GM12878 (cell line): Measurements from ENCODE around the gene TMBIM6. TPM values are rescaled to one million over a fixed set of nuclear protein-coding genes. Genes with fewer than 3 reads are reported as not detected.

Source experiments
- ATAC-seq: fragments of 200-7000 bp; cut with Tn5 transposase; 3 replicates; pipeline ENCODE4 v1.9.1; 2020; ENCODE audit warnings: mild to moderate bottlenecking, moderate library complexity
- BruUV-seq: library from RNA; stranded (reverse); fragments of 400-500 nt; replicated peaks from 2 replicates; lab custom pipeline; 2021; lab: Mats Ljungman, UMichigan
- CTCF ChIA-PET: fragments of 300-600 bp; sonication (Branson Sonifier 250); formaldehyde crosslinking; extraction: SDS; loops from one replicate; lab custom pipeline; 2021; ENCODE audit warnings: inconsistent platforms; lab: Yijun Ruan, JAX
- POLR2A ChIA-PET: fragments of 350-600 bp; formaldehyde crosslinking; extraction: SDS; loops from one replicate; lab custom pipeline; 2021; ENCODE audit warnings: inconsistent platforms; lab: Charles Lee
- RAD21 ChIA-PET: fragments of 300-600 bp; sonication (Branson Sonifier 250); formaldehyde crosslinking; loops from one replicate; lab custom pipeline; 2023; ENCODE audit warnings: antibody characterized with exemption; ENCODE audit not compliant: unreplicated experiment; lab: Charles Lee
- SMC1A ChIA-PET: fragments of 300-600 bp; sonication (Branson Sonifier 250); formaldehyde crosslinking; loops from one replicate; lab custom pipeline; 2023; ENCODE audit not compliant: unreplicated experiment, uncharacterized antibody; lab: Charles Lee
- DNase-seq: peaks from one replicate; pipeline ENCODE4 v3.0.0-alpha.2; 2011; ENCODE audit warnings: low read depth, low spot score
- FAIRE-seq: peaks from 3 replicates; lab custom pipeline; 2011; peaks lifted over from hg19 to GRCh38; lab: Jason Lieb, UNC
- H2AFZ ChIP-seq: 2 replicates; pipeline ENCODE4 v1.6.0; 2011; ENCODE audit warnings: low read depth, low read length, control low read depth; ENCODE audit not compliant: control insufficient read depth
- H3K27ac ChIP-seq: 2 replicates; pipeline ENCODE4 v1.5.1; 2011; ENCODE audit warnings: control low read depth; ENCODE audit not compliant: control insufficient read depth, insufficient read depth
- H3K27me3 ChIP-seq, 2 experiments: replicated peaks in 1 of 2; 2 replicates each; pipeline versions ENCODE4 v1.6.0 to v1.6.1; 2011; ENCODE audit warnings: low read length in 1 of 2; ENCODE audit not compliant: control insufficient read depth in 2 of 2, insufficient read depth in 2 of 2
- H3K36me3 ChIP-seq, 2 experiments: 2 replicates each; pipeline ENCODE4 v1.5.1; 2011; ENCODE audit warnings: low read length in 1 of 2; ENCODE audit not compliant: control insufficient read depth in 2 of 2, insufficient read depth in 2 of 2
- H3K4me1 ChIP-seq: 2 replicates; pipeline ENCODE4 v1.6.1; 2011; ENCODE audit warnings: mild to moderate bottlenecking, low read length, moderate library complexity, mixed read lengths; ENCODE audit not compliant: control insufficient read depth, insufficient read depth
- H3K4me2 ChIP-seq: 2 replicates; pipeline ENCODE4 v1.6.0; 2011; ENCODE audit warnings: control low read depth; ENCODE audit not compliant: control insufficient read depth, insufficient read depth
- H3K4me3 ChIP-seq: fragments of 200-600 bp; sonication (generic); 2 replicates; pipeline ENCODE4 v1.5.1; 2016
- H3K79me2 ChIP-seq: 2 replicates; pipeline ENCODE4 v1.6.0; 2011; ENCODE audit warnings: low read length; ENCODE audit not compliant: control insufficient read depth, insufficient read depth
- H3K9ac ChIP-seq: 2 replicates; pipeline ENCODE4 v1.8.0; 2011; ENCODE audit warnings: low read length, control low read depth, mixed read lengths; ENCODE audit not compliant: control insufficient read depth, insufficient read depth
- H3K9me3 ChIP-seq: replicated peaks from 3 replicates; pipeline ENCODE4 v1.5.1; 2011; ENCODE audit warnings: mild to moderate bottlenecking, low read length; ENCODE audit not compliant: control insufficient read depth, insufficient read depth
- H4K20me1 ChIP-seq: 2 replicates; pipeline ENCODE4 v1.6.0; 2011; ENCODE audit not compliant: control insufficient read depth, insufficient read depth
- CBFB ChIP-seq: IDR thresholded peaks from 2 replicates; pipeline ENCODE4 v1.6.1; 2016; ENCODE audit warnings: antibody characterized with exemption, low read depth
- EGR1 ChIP-seq, 2 experiments: IDR thresholded peaks; 1 replicate in 1 of 2; 2 replicates in 1 of 2; pipeline ENCODE4 v1.6.1; 2011 to 2012; ENCODE audit warnings: low read depth in 2 of 2, low read length in 2 of 2, borderline replicate concordance in 1 of 2, mild to moderate bottlenecking in 1 of 2, moderate library complexity in 1 of 2
- FOS ChIP-seq: IDR thresholded peaks from 3 replicates; pipeline ENCODE4 v1.6.1; 2011; ENCODE audit warnings: borderline replicate concordance; ENCODE audit not compliant: insufficient read length; ENCODE audit errors: extremely low read depth
- JUNB ChIP-seq: IDR thresholded peaks from 2 replicates; pipeline ENCODE4 v1.6.1; 2016; ENCODE audit warnings: antibody characterized with exemption, mild to moderate bottlenecking
- RBBP5 ChIP-seq: fragments of 200-600 bp; sonication (generic); conservative IDR thresholded peaks from 2 replicates; pipeline ENCODE4 v1.6.1; 2016
- WRNIP1 ChIP-seq: IDR thresholded peaks from 2 replicates; pipeline ENCODE4 v1.6.1; 2011; ENCODE audit warnings: low read depth, low read length, improper control_type of control experiment, borderline replicate concordance
- ZBED1 ChIP-seq: IDR thresholded peaks from 2 replicates; pipeline ENCODE4 v1.6.1; 2016; ENCODE audit warnings: borderline replicate concordance
- WGBS: methylation state at CpG from one replicate; pipeline ENCODE4 v1.1.6; 2016; ENCODE audit warnings: low lambda C conversion rate; ENCODE audit not compliant: insufficient replicate concordance, insufficient coverage; ENCODE audit errors: missing lambda C conversion rate; 5-methylcytosine and 5-hydroxymethylcytosine counted together
- in situ Hi-C: fragments of 300-500 bp; cut with MboI; formaldehyde crosslinking; loops from 9 replicates; pipeline ENCODE4 v1.14.3; 2018; ENCODE audit warnings: mixed read lengths
- intact Hi-C: fragments of 100-400 bp; cut with micrococcal nuclease; formaldehyde crosslinking; loops from one replicate; pipeline ENCODE4 v1.14.2; 2022; ENCODE audit not compliant: unreplicated experiment
- polyA plus RNA-seq, 11 experiments: library from polyadenylated mRNA; depleted of rRNA in 4 of 11; unstranded in 6 of 11; stranded (reverse) in 5 of 11; fragments of >200 nt; fragmentation: Nextera tagmentation in 4 of 11; fragmentation: Illumina TruSeq in 1 of 11; extraction: Ambion mirVana in 4 of 11; extraction: Trizol in 1 of 11; gene quantifications; 1 replicate in 1 of 11; 2 replicates in 10 of 11; pipeline versions ENCODE4 v1.2.1 to v1.2.3, GENCODE V29; 2011 to 2016; ENCODE audit warnings: inconsistent platforms in 2 of 11, missing spikeins in 2 of 11, low read depth in 1 of 11
- total RNA-seq, 4 experiments: library from RNA; depleted of rRNA in 3 of 4; stranded (reverse); fragments of >200 nt in 3 of 4; fragmentation: Illumina TruSeq in 1 of 4; extraction: Trizol in 1 of 4; gene quantifications; 2 replicates each; pipeline versions ENCODE4 v1.2.1 to v1.2.3, GENCODE V29; 2013 to 2021
- TF ChIP-seq, protein P1 (sequence below): fragments of 450-650 bp; IDR thresholded peaks from 2 replicates; pipeline ENCODE4 v1.6.1; 2016; ENCODE audit warnings: mild to moderate bottlenecking, moderate library complexity, borderline replicate concordance
- TF ChIP-seq, protein P2 (sequence below), 3 experiments: IDR thresholded peaks in 2 of 3; conservative IDR thresholded peaks in 1 of 3; 2 replicates each; pipeline ENCODE4 v1.5.1; 2011; ENCODE audit warnings: low read depth in 3 of 3, low read length in 3 of 3, mild to moderate bottlenecking in 3 of 3, control low read depth in 2 of 3, moderate library complexity in 2 of 3, inconsistent platforms in 1 of 3, mixed read lengths in 1 of 3; ENCODE audit not compliant: control insufficient read depth in 2 of 3, insufficient read depth in 1 of 3; ENCODE audit errors: extremely low read depth in 1 of 3
- TF ChIP-seq, protein P3 (sequence below): fragments of 450-650 bp; IDR thresholded peaks from 2 replicates; pipeline ENCODE4 v1.6.1; 2014; ENCODE audit warnings: mild to moderate bottlenecking

TMBIM6 gene
- total and polyA plus RNA-seq, 10 of the 15 experiments (the other 5 are each of a cell fraction or from before 2014, with no cell fraction given): 224 to 1,192 (median 379) TPM

DNA sequence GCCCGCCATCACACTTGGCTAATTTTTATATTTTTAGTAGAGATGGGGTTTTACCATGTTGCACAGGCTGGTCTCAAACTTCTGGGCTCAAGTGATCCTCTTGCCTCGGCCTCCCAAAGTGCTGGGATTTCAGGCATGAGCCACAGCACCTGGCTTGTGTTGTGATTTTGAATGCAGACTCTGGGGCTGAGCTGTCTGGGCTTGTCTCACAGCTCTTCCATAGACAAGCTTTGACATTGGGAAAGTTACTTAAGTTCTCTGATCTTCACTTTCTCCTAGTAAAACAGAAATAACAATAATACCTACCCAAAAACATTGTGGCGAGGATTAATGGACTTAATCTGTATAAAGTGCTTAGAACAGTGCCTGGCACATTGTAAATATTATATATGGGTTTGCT, 36.0 kb downstream of the TMBIM6 start:
- no peak for FAIRE-seq
- ChIA-PET CTCF (interaction anchor here (0.7 to 3.1 kb wide), 40 partner anchors 8 to 293 kb away, joined by 3 to 122 read pairs (median 6); partner anchors contain the start of genes BCDIN3D, NCKAP5L and TMBIM6), POLR2A (interaction anchor here (0.5 to 1.7 kb wide), 4 partner anchors 35 to 61 kb away, joined by 3 to 5 read pairs (median 4); partner anchors contain the start of gene TMBIM6), RAD21 (interaction anchor here (0.8 to 3.1 kb wide), 10 partner anchors 11 to 190 kb away, joined by 3 to 49 read pairs (median 4); partner anchors contain the start of genes BCDIN3D, NCKAP5L and TMBIM6), SMC1A (interaction anchor here (0.5 to 3.1 kb wide), 27 partner anchors 9 to 196 kb away, joined by 3 to 56 read pairs (median 3); partner anchors contain the start of genes BCDIN3D and TMBIM6)
- H3K4me2 ChIP-seq: no peak overlapping the region
- H3K4me3 ChIP-seq: no peak overlapping the region
- 61% methylated on average over 3 of the region's 3 CpGs for WGBS
- H3K36me3 ChIP-seq: no peaks in the 10 kb centered on the region
- no peaks in the 10 kb centered on the region for H3K27me3 ChIP-seq
- no peak overlapping the region for H2AFZ ChIP-seq
- DNase-seq: no peak
- peaks cover 2% of the 10 kb centered on the region; the same call in 1 of the 3 replicates for H3K9me3 ChIP-seq
- no peaks in the 10 kb centered on the region for H4K20me1 ChIP-seq
- H3K4me1 ChIP-seq: peaks cover 6% of the 10 kb centered on the region
- H3K9ac ChIP-seq: no peak overlapping the region
- H3K27ac ChIP-seq: no peak overlapping the region
- intact Hi-C loops: loop anchor here (5.0 kb wide), 1 partner anchor 140 kb away; no protein-coding TSS in a partner anchor
- no peak for ATAC-seq
- no TSS peak for BruUV-seq
- no peaks in the 10 kb centered on the region for H3K79me2 ChIP-seq
- in situ Hi-C loops: loop anchor here (5.0 kb wide), 1 partner anchor 60 kb away; no protein-coding TSS in a partner anchor
- TF ChIP-seq, protein P1, sequence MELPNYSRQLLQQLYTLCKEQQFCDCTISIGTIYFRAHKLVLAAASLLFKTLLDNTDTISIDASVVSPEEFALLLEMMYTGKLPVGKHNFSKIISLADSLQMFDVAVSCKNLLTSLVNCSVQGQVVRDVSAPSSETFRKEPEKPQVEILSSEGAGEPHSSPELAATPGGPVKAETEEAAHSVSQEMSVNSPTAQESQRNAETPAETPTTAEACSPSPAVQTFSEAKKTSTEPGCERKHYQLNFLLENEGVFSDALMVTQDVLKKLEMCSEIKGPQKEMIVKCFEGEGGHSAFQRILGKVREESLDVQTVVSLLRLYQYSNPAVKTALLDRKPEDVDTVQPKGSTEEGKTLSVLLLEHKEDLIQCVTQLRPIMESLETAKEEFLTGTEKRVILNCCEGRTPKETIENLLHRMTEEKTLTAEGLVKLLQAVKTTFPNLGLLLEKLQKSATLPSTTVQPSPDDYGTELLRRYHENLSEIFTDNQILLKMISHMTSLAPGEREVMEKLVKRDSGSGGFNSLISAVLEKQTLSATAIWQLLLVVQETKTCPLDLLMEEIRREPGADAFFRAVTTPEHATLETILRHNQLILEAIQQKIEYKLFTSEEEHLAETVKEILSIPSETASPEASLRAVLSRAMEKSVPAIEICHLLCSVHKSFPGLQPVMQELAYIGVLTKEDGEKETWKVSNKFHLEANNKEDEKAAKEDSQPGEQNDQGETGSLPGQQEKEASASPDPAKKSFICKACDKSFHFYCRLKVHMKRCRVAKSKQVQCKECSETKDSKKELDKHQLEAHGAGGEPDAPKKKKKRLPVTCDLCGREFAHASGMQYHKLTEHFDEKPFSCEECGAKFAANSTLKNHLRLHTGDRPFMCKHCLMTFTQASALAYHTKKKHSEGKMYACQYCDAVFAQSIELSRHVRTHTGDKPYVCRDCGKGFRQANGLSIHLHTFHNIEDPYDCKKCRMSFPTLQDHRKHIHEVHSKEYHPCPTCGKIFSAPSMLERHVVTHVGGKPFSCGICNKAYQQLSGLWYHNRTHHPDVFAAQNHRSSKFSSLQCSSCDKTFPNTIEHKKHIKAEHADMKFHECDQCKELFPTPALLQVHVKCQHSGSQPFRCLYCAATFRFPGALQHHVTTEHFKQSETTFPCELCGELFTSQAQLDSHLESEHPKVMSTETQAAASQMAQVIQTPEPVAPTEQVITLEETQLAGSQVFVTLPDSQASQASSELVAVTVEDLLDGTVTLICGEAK: no peak
- TF ChIP-seq RBBP5 (no peak), JUNB (no peak), CBFB (no peak), FOS (no peak), ZBED1 (no peak), WRNIP1 (no peak), EGR1 (IDR thresholded peaks at IDR 0.05; ENCODE audit: borderline replicate concordance in 1 of 2, low read depth in 2 of 2, low read length in 2 of 2) (no peak)
- TF ChIP-seq, protein P2, sequence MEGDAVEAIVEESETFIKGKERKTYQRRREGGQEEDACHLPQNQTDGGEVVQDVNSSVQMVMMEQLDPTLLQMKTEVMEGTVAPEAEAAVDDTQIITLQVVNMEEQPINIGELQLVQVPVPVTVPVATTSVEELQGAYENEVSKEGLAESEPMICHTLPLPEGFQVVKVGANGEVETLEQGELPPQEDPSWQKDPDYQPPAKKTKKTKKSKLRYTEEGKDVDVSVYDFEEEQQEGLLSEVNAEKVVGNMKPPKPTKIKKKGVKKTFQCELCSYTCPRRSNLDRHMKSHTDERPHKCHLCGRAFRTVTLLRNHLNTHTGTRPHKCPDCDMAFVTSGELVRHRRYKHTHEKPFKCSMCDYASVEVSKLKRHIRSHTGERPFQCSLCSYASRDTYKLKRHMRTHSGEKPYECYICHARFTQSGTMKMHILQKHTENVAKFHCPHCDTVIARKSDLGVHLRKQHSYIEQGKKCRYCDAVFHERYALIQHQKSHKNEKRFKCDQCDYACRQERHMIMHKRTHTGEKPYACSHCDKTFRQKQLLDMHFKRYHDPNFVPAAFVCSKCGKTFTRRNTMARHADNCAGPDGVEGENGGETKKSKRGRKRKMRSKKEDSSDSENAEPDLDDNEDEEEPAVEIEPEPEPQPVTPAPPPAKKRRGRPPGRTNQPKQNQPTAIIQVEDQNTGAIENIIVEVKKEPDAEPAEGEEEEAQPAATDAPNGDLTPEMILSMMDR (IDR thresholded peaks at IDR 0.05 in 2 of 3, conservative IDR thresholded peaks at IDR 0.05 in 1 of 3; ENCODE audit: control insufficient read depth in 2 of 3, extremely low read depth in 1 of 3, insufficient read depth in 1 of 3, low read depth in 3 of 3, low read length in 3 of 3): no peak
- TF ChIP-seq, protein P3, sequence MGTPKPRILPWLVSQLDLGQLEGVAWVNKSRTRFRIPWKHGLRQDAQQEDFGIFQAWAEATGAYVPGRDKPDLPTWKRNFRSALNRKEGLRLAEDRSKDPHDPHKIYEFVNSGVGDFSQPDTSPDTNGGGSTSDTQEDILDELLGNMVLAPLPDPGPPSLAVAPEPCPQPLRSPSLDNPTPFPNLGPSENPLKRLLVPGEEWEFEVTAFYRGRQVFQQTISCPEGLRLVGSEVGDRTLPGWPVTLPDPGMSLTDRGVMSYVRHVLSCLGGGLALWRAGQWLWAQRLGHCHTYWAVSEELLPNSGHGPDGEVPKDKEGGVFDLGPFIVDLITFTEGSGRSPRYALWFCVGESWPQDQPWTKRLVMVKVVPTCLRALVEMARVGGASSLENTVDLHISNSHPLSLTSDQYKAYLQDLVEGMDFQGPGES: no peak
